Retinal pigment epithelial cell (primary cell): Measurements from ENCODE around the gene PCOLCE2.

Source experiments
- DNase-seq: peaks from one replicate; pipeline ENCODE4 v3.0.0-alpha.2; 2010; ENCODE audit warnings: low read depth
- H3K4me3 ChIP-seq: 2 replicates; pipeline ENCODE4 v1.5.1; 2011; ENCODE audit warnings: mild to moderate bottlenecking, low read length, control low read depth, moderate library complexity
- TF ChIP-seq, protein P1 (sequence below): conservative IDR thresholded peaks from 2 replicates; pipeline ENCODE4 v1.5.1; 2011; ENCODE audit warnings: low read depth, low read length, control low read depth, inconsistent platforms

The PCOLCE2 gene

DNA sequence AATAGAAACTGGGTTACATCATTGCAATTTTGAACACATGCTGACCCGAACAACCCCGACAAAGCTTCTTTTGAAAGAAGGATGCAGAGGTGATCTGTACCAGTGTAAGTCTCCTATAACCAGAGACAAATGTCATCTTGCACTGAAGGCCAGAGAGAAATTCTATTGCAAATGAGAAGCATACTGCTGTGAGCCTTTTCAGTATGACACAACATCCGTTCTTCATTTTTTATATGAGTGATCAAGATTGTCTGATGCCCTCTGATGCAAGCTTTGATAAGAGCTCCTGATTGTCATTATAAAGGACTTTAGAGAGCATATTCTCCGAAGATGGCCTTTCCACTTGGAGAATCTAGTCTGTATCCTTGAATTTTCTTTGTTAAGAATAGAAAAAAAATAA is 36.9 kb downstream of the PCOLCE2 start:
- TF ChIP-seq, protein P1, sequence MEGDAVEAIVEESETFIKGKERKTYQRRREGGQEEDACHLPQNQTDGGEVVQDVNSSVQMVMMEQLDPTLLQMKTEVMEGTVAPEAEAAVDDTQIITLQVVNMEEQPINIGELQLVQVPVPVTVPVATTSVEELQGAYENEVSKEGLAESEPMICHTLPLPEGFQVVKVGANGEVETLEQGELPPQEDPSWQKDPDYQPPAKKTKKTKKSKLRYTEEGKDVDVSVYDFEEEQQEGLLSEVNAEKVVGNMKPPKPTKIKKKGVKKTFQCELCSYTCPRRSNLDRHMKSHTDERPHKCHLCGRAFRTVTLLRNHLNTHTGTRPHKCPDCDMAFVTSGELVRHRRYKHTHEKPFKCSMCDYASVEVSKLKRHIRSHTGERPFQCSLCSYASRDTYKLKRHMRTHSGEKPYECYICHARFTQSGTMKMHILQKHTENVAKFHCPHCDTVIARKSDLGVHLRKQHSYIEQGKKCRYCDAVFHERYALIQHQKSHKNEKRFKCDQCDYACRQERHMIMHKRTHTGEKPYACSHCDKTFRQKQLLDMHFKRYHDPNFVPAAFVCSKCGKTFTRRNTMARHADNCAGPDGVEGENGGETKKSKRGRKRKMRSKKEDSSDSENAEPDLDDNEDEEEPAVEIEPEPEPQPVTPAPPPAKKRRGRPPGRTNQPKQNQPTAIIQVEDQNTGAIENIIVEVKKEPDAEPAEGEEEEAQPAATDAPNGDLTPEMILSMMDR = no peak
- DNase-seq = no peak

DNA sequence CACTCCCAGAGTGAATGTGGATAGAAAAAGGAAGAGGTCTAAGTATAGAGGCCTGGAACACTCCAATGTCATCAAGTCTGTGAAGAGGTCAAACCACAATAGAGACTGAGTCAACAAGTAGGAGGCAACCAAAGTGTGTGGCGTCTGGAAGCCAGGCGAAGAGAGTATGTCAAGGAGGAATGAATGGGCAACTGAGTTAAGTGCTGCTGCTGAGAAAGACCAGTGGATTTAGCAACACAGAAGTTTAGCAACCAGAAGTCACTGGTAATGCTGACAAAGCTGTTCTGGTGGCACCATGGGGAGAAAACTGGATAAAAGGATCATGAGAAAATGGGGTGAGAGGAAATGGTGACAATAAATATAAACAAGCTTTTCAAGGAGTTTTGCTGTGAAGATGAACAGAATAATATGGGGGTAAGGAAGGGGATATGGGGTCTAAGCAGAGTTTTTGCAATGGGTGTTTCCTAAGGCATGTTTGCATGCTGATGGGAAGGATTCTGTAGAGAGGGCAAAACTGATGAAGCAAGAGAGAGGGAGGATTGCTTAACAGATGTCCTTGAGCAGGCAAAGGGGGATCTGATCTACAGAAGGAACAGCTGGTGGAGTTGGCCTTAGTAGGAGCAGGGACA is 38.4 kb downstream of the PCOLCE2 start:
- H3K4me3 ChIP-seq = no peak overlapping the region
- TF ChIP-seq, protein P1 = no peak
- DNase-seq = peak; percentile 65

More for the DNA sequence above, 36.9 kb downstream of the PCOLCE2 start:
- H3K4me3 ChIP-seq = no peak overlapping the region

DNA sequence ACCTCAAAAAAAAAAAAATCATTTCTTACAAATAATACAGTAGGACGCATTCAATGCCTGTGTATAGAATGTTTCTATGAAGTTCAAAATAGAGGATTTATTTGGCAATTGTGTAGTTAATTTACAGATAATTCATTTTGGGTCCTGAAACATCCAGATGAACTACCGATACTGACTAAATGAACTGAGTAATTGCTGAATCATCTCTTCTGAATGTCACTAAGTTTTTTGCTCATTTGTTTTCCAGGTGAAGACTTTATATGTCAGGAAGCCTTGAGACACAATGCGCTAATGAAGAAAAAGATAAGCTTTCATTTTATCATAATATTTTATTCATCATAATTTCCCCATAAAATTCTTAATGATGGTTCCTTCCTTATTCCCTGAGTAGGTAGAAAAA is 39.7 kb downstream of the PCOLCE2 start:
- TF ChIP-seq, protein P1 = no peak

GRCh38 chr3:142846779-142847577 is 41.9 kb downstream of the PCOLCE2 start:
- TF ChIP-seq, protein P1 = no peak
- no peak overlapping the region for H3K4me3 ChIP-seq
- no peak for DNase-seq

More for the DNA sequence above, 39.7 kb downstream of the PCOLCE2 start:
- DNase-seq = no peak
- H3K4me3 ChIP-seq = no peak overlapping the region

DNA sequence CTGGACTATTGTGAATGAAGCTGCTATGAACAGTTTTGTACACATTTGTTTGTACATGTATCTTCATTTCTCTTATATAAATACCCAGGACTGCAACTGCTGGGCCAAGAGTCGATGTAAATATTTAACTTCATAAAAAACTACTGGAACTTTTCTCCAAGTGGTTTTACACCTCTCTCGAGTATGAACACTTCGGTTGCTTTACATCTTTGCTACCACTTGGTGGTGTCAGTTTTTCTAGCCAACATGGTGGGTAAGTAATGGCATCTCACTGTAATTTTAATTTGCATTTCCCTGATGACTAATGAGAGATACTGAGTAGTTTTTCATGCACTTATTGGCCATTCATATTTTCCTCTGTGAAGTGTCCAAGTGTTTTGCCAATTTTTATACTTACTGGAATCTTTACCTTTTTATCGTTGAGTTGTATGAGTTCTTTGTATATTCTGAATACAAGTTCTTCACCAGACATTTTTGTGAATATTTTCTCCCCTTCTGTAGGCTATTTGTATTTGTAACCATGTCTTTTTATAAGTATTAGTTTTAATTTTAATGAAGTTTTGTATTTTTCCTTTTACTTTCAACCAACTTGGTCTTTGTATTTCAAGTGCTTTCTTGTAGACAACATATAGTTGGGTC is 44.4 kb downstream of the PCOLCE2 start:
- no peak for DNase-seq
- H3K4me3 ChIP-seq = no peak overlapping the region
- TF ChIP-seq, protein P1 = peak; percentile 56

DNA sequence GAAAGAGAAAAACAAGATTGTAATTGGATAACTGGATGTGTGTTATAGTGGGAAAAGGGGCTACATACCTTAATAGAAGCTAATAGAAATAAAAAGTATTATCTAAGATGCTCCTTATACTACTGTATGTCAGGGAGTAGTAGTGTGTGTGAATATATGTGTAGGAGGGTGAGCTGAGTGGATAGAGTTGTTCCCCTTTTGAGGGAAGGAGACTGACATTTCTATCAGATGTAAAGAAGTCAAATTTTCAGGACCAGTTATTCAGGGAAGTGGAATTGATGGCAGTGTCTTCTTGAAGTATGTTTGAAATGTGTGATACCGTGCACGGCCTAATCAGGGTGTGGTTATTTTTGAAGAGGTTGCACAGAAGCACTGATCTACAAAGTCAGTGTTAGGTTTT is 49.1 kb downstream of the PCOLCE2 start:
- TF ChIP-seq, protein P1 = no peak
- DNase-seq = no peak
- no peak overlapping the region for H3K4me3 ChIP-seq
